CD4-positive, alpha-beta T cell treated with Interleukin-15 for 1 hour (primary cell): ENCODE measurements around the gene NELFCD.
"Not testable (repeated sequence)": the region's sequence is repeated elsewhere in the genome, so short reads cannot be mapped to it uniquely, and the experiment has no call there.

Experiments used
- DNase-seq: peaks from one replicate; pipeline ENCODE4 v3.0.0-alpha.2; 2020

NELFCD gene

GRCh38 chr20:59028812-59029211, 47.8 kb downstream of the NELFCD start:
- no peak for DNase-seq

DNA sequence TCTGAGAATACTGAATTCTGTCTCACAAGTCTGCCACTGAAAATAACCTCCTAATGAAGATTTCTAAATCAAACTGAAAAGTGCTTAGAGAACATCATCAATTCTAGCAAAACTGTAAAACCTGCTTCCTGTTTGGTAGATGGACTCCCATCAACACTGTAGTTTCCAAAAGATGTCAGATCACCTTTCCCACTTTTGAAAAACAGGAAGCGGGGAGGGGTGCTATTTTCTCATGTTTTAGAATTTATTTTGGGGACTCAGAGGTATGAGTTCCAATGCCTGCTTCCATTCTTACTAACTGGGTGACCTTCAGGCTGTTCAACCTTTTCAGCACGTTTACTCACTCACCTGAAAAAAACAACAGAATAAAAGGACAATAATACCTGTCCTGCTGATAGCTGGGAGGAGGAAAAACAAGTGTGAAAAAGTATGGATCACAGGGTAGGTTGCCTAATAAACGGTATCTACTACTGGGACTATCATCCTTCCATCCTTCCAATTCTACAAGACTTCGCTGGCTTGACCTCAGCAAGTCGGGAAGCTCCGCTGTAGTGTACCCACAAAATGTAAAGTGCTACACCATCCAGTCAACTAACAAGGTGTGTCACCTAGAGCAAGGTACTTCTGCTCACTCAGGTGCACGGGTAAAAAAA, 50.0 kb downstream of the NELFCD start:
- DNase-seq: no peak

- no peak for DNase-seq
Measured at GRCh38 chr20:59031564-59032022, 50.5 kb downstream of the NELFCD start.

DNA sequence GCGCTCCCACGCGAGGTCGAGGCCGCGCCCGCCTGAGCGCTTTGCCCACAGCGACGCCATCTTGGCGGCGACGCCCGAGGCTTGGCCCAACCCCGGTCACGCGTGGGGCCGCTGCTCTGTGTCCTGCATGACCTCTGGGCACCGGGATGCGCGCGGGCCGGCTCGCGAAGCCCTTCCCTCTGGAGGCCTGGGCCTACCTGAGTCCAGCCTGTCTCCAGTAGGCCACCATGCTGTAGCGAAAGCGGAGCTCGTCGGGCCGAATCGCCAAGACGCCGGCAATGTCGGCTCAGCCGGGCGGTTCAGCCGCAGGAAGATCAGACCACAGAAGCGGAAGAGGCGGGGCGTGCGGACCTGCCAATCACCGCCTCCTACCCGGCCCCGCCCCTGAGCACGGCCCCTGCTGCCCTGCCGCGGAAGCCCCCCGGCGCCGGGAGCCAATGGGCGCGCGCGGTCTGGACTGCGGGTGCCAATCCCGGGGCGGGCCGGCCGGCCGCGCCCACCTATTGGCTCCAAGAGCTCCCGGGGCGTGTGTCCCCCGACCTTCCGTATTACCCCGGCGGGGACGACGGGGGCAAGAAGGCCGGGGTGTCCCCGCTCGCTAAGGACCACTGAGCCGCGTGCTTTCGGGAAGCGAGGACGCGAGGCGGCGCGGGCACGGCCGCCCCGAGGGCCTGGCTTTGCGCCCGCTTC, 51.1 kb downstream of the NELFCD start, which contains the start of gene ATP5F1E:
TSS of gene ATP5F1E (minus strand) at position 313 of the 690 bp plus-strand sequence. CDS start at position 229, 84 bp downstream.
- DNase-seq: peak; percentile 98

DNA sequence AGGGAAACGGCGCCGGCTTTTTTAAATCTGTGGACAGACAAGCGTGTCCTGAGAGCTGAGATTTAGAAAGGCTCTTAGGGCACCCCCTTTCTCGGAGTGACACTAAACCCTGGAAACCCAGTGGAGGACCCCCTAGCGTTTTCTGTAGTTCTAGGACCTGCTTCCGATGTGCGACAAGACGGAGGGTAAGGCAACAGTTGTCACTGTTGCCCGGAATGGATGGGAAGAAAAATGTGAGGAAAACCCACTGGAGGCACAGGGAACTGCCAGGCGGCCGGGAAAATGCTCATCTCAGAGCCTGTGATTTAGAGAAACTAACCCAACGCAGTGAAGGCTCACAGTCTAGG, 51.6 kb downstream of the NELFCD start:
- no peak for DNase-seq

DNA sequence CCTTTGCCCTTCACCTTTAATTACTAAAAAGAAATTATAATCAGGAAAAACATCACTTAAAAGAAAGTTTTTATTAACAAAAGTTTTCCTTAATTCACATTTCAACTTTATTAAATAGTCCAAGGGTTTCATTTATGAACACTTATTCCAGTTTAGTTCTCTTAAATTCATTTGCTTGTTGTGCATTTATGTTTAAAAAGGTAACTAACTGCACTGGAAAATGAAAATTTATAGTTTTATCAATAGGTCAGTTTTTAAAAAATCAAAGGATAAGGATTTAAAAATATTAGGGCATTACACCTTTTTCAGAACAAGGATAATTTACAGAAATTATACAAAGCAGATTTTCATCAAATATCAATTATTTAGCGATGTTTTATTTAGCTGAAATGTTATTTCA, 52.0 kb downstream of the NELFCD start:
- no peak for DNase-seq

DNA sequence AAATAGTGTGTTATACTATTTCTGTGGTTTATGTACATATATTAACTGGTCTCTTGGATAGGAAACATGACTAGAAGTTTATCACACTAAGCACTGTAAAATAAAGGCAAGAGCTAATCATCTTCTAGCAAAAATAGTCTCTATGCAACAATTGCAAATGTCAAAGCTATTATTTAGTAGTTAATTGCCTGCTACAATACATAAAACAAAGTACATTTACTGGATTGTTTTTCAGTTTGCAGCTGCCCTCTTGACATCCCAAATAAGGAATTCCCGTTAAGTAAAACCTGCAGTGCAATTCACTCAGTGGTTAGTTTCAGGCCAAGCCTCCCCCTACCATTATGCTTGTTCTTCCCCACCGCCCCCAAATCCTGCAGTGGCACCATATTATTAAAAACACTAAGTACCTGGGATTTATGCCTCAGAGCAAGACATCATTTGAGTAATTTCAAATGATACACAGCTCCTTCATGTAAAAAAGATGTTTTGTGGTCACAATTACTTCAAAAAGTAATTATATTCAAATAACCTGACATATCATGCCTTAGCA, 52.6 kb downstream of the NELFCD start:
- DNase-seq: no peak

- no peak for DNase-seq
Measured at GRCh38 chr20:59035381-59035780, 54.3 kb downstream of the NELFCD start.

DNA sequence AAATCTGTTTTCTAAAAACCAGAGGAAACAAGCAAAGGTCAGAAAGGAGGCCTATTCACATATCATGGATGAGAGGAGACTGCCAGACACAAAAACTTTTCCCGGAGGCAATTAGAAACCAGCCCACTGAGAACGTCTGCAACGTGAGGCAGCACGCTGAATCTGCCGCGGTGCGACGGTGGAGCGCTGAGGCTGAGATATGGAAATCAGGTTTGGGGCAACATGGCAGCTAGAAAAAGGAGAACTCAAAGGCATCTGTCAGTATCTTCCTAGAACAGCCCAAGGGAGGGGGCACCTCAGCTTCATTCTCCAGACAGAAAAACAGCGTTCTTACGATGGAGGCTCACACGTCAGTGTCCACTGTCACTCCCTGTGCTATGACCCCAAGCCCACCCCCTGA, 56.3 kb downstream of the NELFCD start:
- DNase-seq: no peak

GRCh38 chr20:59039233-59039632, 58.2 kb downstream of the NELFCD start:
- no peak for DNase-seq

DNA sequence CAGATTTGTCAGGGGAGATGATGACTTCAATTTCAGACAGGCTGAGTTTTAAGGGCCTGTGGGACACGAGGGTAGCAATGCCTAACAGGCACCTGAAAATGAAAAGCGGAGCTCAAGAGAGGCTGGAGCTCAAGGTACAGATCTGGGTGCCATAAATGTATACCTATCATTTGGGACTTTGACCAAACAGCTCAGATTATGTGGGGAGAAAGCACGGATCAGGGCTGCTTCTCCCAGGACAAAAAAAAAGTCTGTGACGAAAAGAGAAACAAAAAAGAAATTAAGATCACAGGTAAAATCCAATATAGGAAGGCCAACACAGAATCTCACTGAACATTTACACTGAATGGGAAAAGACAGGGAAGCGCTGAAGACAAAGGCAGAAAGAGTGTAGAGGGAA, 59.6 kb downstream of the NELFCD start:
- DNase-seq: no peak

DNA sequence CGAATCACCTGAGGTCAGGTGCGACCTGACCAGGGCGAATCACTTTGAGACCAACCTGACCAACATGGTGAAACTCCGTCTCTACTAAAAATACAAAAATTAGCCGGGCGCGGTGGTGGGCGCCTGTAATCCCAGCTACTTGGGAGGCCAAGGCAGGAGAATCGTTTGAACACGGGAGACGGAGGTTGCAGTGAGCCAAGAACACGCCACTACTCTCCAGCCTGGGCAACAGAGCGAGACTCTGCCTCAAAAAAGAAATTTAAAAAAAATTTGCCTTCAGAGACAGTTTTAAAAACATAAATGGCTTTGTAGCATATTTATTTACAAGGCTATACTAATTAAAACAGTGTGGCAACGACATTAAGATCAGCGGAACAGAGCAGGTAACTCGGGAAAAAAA, 60.4 kb downstream of the NELFCD start:
- DNase-seq: not testable (repeated sequence)

GRCh38 chr20:59042151-59042795, 61.2 kb downstream of the NELFCD start, which contains the start of gene PRELID3B:
TSS of gene PRELID3B (minus strand) at chr20:59042786. CDS start at chr20:59042730, 56 bp downstream.
- peak; percentile 23 for DNase-seq

DNA sequence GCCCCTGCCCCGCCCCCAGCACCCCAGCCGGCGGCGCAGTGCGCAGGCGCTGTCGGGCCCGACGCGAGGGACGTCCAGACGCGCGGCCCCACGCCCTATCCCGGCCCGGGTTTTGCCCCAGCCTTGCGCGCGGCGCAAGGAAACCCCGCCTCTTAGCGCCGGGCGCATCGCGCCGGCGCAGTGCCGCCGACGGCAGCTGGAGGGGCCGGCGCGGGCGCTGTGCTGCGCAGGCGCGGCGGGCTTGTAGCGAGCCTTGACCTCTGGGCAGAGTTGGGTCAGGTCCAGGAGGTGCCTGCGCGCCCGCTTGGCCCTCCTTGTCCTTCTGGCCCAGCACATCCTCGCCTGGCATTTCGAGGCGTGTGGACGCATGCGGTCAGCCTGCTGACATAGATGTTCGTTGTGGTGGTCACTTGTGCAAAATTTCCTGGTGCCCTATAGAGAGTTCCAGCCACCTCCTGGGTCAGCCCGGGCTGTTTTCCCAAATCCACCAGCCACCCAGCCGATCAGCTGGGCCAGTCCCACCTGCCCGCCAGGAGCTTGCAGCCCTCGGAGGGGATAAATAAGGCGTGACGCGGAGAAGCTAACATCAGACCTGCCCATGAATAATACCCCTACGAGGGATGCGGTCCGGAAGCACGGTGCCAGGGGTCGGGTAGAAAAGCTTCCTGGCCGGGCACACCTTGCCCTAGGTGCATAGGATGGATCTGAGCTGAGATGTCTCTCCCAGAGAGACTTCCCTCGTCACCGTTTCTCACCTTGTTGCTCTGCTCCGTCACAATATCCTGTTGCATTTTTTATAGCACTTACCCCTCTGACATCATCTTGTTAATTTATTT, 62.0 kb downstream of the NELFCD start:
- DNase-seq: peak; percentile 96

DNA sequence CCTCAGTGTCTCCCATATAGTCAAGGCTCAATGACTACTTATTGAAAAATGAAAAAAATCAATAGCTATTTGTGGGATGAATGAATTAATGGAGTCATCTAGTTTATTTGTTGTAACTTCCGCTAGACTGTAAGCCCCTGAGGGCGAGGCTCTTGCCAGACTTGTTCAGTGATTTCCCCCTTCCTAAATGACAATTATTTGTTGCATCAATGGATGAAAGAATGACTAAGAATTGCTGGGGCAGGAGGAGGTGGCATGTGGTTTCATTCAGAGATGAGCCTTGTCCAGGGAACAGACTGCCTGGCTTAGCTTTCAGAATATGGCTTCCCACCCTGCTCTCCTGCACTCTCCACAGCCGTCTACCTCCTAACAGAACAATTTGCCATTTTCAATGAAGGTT, 62.6 kb downstream of the NELFCD start:
- DNase-seq: no peak

- no peak for DNase-seq
Measured at GRCh38 chr20:59044295-59044694, 63.2 kb downstream of the NELFCD start.
